Stimulated activated CD4-positive, alpha-beta T cell treated with anti-CD3 and anti-CD28 coated beads, Interleukin-1b, Interleukin-23, amount 100 ng/mL, for 1 hour (primary cell): ENCODE data around the gene BDKRB2.
"Not testable (repeated sequence)": the region's sequence is repeated elsewhere in the genome, so short reads cannot be mapped to it uniquely, and the experiment has no call there.

Experiments used
- DNase-seq, 2 donors: peaks; one replicate each; pipeline ENCODE4 v3.0.0-alpha.2; 2020; ENCODE audit warnings: low read depth in 2 of 2

Gene BDKRB2

DNA sequence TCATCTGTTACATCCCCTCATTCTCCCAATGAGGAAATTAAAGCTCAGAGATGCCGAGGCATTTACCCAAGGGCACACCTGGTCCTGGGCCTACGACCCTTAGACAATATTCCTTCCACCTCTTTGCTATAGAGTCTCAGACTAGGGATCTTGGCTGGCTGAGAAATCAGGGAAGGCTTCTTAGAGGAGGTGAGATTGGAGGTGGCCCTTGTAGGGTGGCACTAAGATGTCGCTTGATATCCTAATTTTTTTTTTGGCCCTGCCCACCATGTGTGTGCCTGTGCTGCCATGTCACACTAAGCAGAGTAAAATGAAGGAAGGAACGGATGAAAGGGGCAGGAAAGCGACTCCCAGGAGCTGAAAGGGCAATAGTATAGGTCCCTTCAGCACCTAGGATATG, 20.6 kb downstream of the BDKRB2 start:
- no peak for DNase-seq

GRCh38 chr14:96225745-96226151, 21.1 kb downstream of the BDKRB2 start:
- no peak for DNase-seq

- no peak for DNase-seq
Observed at GRCh38 chr14:96227428-96227827, 22.8 kb downstream of the BDKRB2 start.

DNA sequence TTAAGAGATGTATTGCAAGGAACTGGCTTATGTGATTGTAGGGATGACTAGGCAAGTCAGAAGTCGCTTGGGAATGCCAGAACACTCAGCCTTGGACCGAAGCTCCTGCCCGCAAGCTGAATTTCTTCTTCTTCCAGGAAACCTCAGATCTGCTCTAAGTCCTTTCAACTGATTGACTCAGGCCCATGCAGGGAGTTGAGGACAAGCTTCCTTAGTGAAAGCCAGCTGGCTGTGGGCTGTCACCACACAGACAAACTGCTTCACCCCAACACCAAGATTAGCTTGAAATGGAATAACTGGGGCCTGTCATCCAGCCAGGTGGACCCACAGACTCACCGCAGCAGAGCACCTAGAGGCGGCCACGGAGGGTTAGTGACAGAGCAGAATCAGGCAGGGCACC, 24.7 kb downstream of the BDKRB2 start:
- DNase-seq = no peak

GRCh38 chr14:96231056-96231455, 26.4 kb downstream of the BDKRB2 start:
- no peak for DNase-seq

DNA sequence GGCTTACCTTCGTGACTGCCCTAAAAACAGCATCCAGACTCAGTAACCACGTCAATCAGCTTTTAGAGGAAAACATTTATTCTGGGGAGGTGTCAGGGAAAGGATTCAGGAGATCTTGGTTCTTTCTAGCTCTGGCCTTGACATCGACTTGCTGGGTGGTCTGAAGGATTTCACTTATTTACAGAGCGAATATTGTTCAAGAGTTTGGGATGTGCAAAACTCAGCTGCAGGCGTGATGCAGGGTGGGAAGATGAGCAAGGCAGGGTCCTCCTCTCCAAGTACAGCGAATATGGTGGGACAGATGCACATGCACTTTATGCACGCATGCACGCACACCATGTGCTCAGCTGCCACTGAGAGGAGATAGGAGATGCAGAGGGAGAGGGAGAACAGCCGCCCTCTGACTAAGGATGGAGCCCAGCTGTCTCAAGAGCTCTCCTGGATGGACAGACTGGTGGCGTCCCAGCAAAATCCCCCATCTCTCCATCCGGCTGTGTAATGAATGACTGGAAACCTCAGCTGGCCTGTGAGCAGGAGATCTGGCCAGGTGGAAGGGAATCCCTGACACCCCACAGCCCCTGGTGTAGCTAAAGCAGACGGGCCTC, 27.0 kb downstream of the BDKRB2 start:
- DNase-seq = no peak

DNA sequence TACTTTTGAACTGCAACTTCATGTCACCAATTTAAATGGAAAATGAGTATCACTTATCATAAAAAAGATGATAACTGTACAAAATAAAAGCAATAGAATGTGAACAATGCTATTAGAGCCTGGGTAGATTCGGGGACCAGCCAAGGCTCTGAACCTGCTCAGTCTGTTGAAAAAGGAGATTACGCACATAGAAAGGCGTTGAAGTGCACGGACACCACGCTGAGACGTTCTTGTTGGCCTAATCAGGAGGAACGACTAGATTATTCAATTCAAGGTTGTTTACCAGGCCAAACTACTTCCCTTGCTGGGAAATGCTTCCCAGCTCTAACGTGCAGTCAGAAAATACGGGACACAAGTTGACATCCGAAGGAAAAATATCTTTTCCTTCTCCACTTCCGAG, 27.9 kb downstream of the BDKRB2 start:
- DNase-seq = no peak

DNA sequence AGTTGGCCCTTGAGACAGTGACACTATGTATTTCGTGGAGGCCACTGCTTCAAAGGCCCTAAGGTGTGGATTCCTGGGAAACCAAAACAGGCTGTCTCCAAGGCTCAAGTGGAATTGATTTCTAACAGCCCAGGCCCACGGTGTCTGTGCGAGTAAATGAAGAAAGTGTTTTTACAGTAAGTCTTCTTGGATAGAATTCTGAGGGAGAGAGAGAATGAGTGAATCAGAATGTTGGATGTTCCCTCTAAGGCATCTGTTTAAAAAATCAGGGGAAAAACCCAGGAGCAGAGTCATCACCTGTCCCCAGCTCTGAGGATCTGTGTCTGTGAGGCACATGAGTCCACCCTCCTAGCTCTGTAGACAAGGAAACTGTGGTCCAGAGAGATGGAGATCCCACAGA, 29.0 kb downstream of the BDKRB2 start:
- no peak for DNase-seq

DNA sequence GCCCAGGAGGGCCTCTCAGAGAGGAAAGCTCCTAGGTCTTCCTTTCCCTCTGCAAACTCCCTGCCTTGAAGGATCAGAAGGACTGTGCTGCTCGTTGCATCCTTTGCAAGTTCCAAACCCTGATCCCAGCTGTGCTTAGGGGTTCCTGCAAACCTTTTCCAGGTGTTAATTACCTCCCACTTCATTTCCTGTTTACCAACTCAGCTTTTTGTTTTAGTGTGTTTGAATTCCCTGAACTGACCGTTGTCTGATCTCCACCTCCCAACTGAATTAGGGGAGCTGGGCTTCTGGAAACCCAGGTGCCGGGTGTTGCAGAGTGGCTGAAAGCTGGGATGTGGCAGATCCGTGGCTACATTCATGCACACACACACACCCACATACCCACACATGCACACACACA, 30.8 kb downstream of the BDKRB2 start:
- no peak for DNase-seq

- DNase-seq = no peak
Observed at GRCh38 chr14:96237641-96238040, 33.0 kb downstream of the BDKRB2 start.

- DNase-seq = no peak
Observed at GRCh38 chr14:96238676-96239265, 34.1 kb downstream of the BDKRB2 start.

DNA sequence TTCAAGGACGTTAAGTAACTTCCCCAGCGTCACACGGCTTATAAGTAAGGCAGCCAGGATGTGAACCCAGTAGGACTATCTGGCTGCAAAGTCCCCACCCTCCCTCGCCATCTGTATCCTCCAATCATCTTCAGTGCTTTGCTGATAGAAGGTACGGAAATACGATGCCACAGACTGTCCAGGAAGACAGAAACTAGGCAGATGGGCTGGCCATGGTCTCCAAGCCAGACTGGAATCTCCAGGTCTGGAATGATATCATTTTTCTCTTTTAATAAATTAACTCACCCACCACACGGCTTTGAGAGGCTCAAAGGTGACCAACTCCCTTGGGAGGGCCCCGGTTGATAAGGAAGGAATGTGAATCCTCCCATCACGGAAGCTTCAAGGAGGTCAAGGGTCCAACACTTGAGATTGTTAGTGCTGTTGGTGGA, 35.1 kb downstream of the BDKRB2 start:
- no peak for DNase-seq

DNA sequence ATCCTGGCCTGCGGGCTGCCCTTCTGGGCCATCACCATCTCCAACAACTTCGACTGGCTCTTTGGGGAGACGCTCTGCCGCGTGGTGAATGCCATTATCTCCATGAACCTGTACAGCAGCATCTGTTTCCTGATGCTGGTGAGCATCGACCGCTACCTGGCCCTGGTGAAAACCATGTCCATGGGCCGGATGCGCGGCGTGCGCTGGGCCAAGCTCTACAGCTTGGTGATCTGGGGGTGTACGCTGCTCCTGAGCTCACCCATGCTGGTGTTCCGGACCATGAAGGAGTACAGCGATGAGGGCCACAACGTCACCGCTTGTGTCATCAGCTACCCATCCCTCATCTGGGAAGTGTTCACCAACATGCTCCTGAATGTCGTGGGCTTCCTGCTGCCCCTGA, 36.0 kb downstream of the BDKRB2 start:
- no peak for DNase-seq

GRCh38 chr14:96242126-96242525, 37.5 kb downstream of the BDKRB2 start:
- DNase-seq = no peak

GRCh38 chr14:96243785-96244184, 39.1 kb downstream of the BDKRB2 start:
- no peak for DNase-seq

DNA sequence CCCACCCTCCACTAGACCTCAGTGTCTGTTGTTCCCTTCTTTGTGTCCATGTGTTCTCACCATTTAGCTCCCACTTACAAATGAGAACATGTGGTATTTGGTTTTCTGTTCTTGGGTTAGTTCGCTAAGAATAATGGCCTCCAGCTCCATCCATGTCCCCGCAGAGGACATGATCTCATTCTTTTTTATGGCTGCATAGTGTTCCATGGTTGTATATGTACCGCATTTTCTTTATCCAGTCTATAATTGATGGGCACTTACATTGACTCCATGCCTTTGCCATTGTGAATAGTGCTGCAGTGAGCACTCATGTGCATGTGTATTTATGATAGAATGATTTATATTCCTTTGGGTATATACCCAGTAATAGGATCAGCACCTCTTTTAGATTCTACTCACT, 40.4 kb downstream of the BDKRB2 start:
- not testable (repeated sequence) for DNase-seq

- no peak for DNase-seq
Observed at GRCh38 chr14:96245710-96246538, 41.3 kb downstream of the BDKRB2 start.

DNA sequence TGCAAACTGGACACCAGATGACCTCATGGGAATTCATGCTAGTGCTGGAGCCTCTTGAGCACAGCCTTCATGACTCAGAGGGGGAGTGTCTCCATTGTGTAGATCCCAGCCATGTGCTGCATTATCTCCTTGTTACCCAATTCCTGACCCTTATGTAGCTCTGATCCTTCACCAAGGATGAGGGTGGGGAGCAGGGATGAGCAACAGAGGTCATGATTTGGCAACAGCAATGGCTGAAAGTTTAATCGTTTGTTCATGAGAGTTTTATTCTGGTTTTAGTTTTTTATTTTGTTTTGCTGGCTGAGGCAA, 41.9 kb downstream of the BDKRB2 start:
- DNase-seq = no peak

GRCh38 chr14:96247031-96247430, 42.4 kb downstream of the BDKRB2 start:
- no peak for DNase-seq

- no peak for DNase-seq
Observed at GRCh38 chr14:96249029-96249428, 44.4 kb downstream of the BDKRB2 start.

DNA sequence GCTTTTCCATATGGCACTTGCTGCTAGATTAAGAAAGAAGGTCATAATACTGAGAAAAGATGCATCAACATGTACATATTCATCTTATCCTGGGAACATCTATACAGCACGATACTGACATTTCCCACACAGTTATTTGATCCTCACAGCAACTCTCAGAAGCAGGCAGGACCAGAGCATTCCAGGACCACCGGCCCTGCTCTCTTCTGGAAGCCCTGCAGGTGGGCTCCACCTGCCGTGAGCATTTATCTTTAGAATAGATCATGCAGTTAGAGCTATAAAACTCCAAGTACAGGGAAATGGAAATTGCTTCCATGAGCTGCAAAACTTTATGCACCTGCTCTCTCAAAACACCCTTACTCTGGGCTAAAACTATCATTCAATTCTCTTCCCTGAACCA, 45.8 kb downstream of the BDKRB2 start:
- no peak for DNase-seq

- DNase-seq = no peak
Observed at GRCh38 chr14:96251656-96252155, 47.1 kb downstream of the BDKRB2 start.
